PC-9 (cell line): Measurements from ENCODE around the gene SAMD11. TPM values are rescaled to one million over a fixed set of nuclear protein-coding genes. Genes with fewer than 3 reads are reported as not detected.

Experiments used
- BruUV-seq: library from RNA; stranded (reverse); fragments of 400-500 nt; replicated peaks from 2 replicates; lab custom pipeline; 2021; lab: Mats Ljungman, UMichigan
- CTCF ChIA-PET: fragments of 300-600 bp; sonication (Branson Sonifier 250); formaldehyde crosslinking; loops from one replicate; lab custom pipeline; 2022; ENCODE audit warnings: antibody characterized with exemption; lab: Charles Lee
- POLR2A ChIA-PET: fragments of 300-600 bp; sonication (Branson Sonifier 250); formaldehyde crosslinking; loops from one replicate; lab custom pipeline; 2022; ENCODE audit warnings: antibody characterized with exemption; ENCODE audit not compliant: unreplicated experiment; lab: Charles Lee
- DNase-seq, 2 experiments: peaks; one replicate each; pipeline versions ENCODE4 v3.0.0 to v3.0.0-alpha.2; 2015 to 2022; ENCODE audit warnings: mixed read lengths in 1 of 2
- H2AFZ ChIP-seq: fragments of 200-600 bp; sonication (generic); 2 replicates; pipeline ENCODE4 v1.8.1; 2017; ENCODE audit warnings: antibody characterized with exemption
- H3F3A ChIP-seq: fragments of 200-600 bp; sonication (generic); 2 replicates; pipeline ENCODE4 v1.8.1; 2017; ENCODE audit warnings: antibody characterized with exemption, mild to moderate bottlenecking, low read depth; ENCODE audit not compliant: insufficient read depth
- H3K27ac ChIP-seq: fragments of 200-600 bp; sonication (generic); 2 replicates; pipeline ENCODE4 v1.6.1; 2016; ENCODE audit warnings: mixed run types
- H3K27me3 ChIP-seq: fragments of 200-600 bp; sonication (generic); 2 replicates; pipeline ENCODE4 v1.6.1; 2016; ENCODE audit warnings: low read depth, mixed run types; ENCODE audit not compliant: insufficient read depth
- H3K36me3 ChIP-seq: fragments of 200-600 bp; sonication (generic); 2 replicates; pipeline ENCODE4 v1.6.1; 2016; ENCODE audit warnings: low read depth, mixed run types
- H3K4me1 ChIP-seq: fragments of 200-600 bp; sonication (generic); replicated peaks from 2 replicates; pipeline ENCODE4 v1.6.1; 2016; ENCODE audit warnings: mixed run types; ENCODE audit not compliant: insufficient read depth
- H3K4me2 ChIP-seq: fragments of 200-600 bp; sonication (generic); 2 replicates; pipeline ENCODE4 v1.6.1; 2017; ENCODE audit warnings: mixed run types
- H3K4me3 ChIP-seq: fragments of 200-600 bp; sonication (generic); 2 replicates; pipeline ENCODE4 v1.6.1; 2016; ENCODE audit warnings: mixed run types
- H3K79me2 ChIP-seq: fragments of 200-600 bp; sonication (generic); 2 replicates; pipeline ENCODE4 v1.6.1; 2017; ENCODE audit warnings: low read depth, mixed run types
- H3K9me2 ChIP-seq: fragments of 200-600 bp; sonication (generic); 2 replicates; pipeline ENCODE4 v1.8.1; 2017; ENCODE audit warnings: mild to moderate bottlenecking; ENCODE audit not compliant: insufficient read depth
- H3K9me3 ChIP-seq: fragments of 200-600 bp; sonication (generic); 2 replicates; pipeline ENCODE4 v1.8.1; 2016; ENCODE audit warnings: low read depth; ENCODE audit not compliant: insufficient read depth
- H4K20me1 ChIP-seq: fragments of 200-600 bp; sonication (generic); 2 replicates; pipeline ENCODE4 v1.8.1; 2017; ENCODE audit not compliant: insufficient read depth
- CTCF ChIP-seq: fragments of 200-600 bp; sonication (generic); conservative IDR thresholded peaks from 2 replicates; pipeline ENCODE4 v1.6.1; 2017; ENCODE audit warnings: mixed run types, antibody characterized with exemption, mild to moderate bottlenecking, moderate library complexity
- EZH2 ChIP-seq: fragments of 200-600 bp; sonication (generic); IDR thresholded peaks from 2 replicates; pipeline ENCODE4 v1.8.0; 2017; ENCODE audit warnings: antibody characterized with exemption, low read depth
- intact Hi-C: fragments of 100-400 bp; cut with micrococcal nuclease; formaldehyde crosslinking; loops from one replicate; pipeline ENCODE4 v1.10.0; 2022; ENCODE audit not compliant: unreplicated experiment
- total RNA-seq: library from RNA; stranded (reverse); gene quantifications from 2 replicates; pipeline ENCODE4 v1.2.3, GENCODE V29; 2021

The SAMD11 gene
- total RNA-seq, 1 experiment from 2014 or later: 0.59 TPM

- BruUV-seq: no TSS peak
- H3K79me2 ChIP-seq: no peaks in the 10 kb centered on the region
- H3K4me2 ChIP-seq: no peak overlapping the region
- peaks cover 52% of the 10 kb centered on the region for H3K27me3 ChIP-seq
- TF ChIP-seq EZH2: no peak
- TF ChIP-seq CTCF: no peak
- peaks cover 12% of the 10 kb centered on the region; the same call in 1 of the 2 replicates for H3F3A ChIP-seq
- H3K27ac ChIP-seq: no peak overlapping the region
- no peaks in the 10 kb centered on the region; the same call in 1 of the 2 replicates for H4K20me1 ChIP-seq
- POLR2A ChIA-PET: no interaction called here
- no peaks in the 10 kb centered on the region for H3K36me3 ChIP-seq
- H3K9me3 ChIP-seq: no peaks in the 10 kb centered on the region
- no peak overlapping the region for H3K4me3 ChIP-seq
- H2AFZ ChIP-seq: no peak overlapping the region
- H3K4me1 ChIP-seq: peaks cover 19% of the 10 kb centered on the region
- intact Hi-C loops: no loop called here
- H3K9me2 ChIP-seq: no peaks in the 10 kb centered on the region
- CTCF ChIA-PET: interaction anchor here (0.5 to 0.6 kb wide), 2 partner anchors 13 to 15 kb away, joined by 5 read pairs; no protein-coding TSS in a partner anchor
- no peak for DNase-seq
These were observed 4.4 kb upstream of the SAMD11 start for GRCh38 chr1:919271-919872.

GRCh38 chr1:920010-920409, 3.7 kb upstream of the SAMD11 start:
- no peak overlapping the region for H2AFZ ChIP-seq
- POLR2A ChIA-PET: no interaction called here
- no peaks in the 10 kb centered on the region for H3K9me2 ChIP-seq
- no peak overlapping the region for H3K27ac ChIP-seq
- H3K4me3 ChIP-seq: no peak overlapping the region
- no peaks in the 10 kb centered on the region for H3K79me2 ChIP-seq
- DNase-seq: peak in 1 of 2 experiments; percentile 44
- H3K9me3 ChIP-seq: no peaks in the 10 kb centered on the region
- peaks cover 49% of the 10 kb centered on the region for H3K27me3 ChIP-seq
- H3K4me2 ChIP-seq: peak overlapping the region; percentile 61
- intact Hi-C loops: no loop called here
- H3F3A ChIP-seq: peaks cover 12% of the 10 kb centered on the region; the same call in 1 of the 2 replicates
- no peaks in the 10 kb centered on the region for H3K36me3 ChIP-seq
- CTCF ChIA-PET: interaction anchor here (0.5 kb wide), 1 partner anchor 15 kb away, joined by 5 read pairs; no protein-coding TSS in a partner anchor
- peaks cover 19% of the 10 kb centered on the region for H3K4me1 ChIP-seq
- H4K20me1 ChIP-seq: no peaks in the 10 kb centered on the region; the same call in 1 of the 2 replicates
- TF ChIP-seq EZH2 (no peak), CTCF (no peak)
- BruUV-seq: no TSS peak

- no TSS peak for BruUV-seq
- peaks cover 19% of the 10 kb centered on the region for H3K4me1 ChIP-seq
- H3K79me2 ChIP-seq: no peaks in the 10 kb centered on the region
- H4K20me1 ChIP-seq: no peaks in the 10 kb centered on the region; the same call in 1 of the 2 replicates
- H3K4me2 ChIP-seq: peak overlapping the region; percentile 61
- peaks cover 46% of the 10 kb centered on the region for H3K27me3 ChIP-seq
- ChIA-PET POLR2A (interaction anchor here (0.6 kb wide), 1 partner anchor 38 kb away, joined by 3 read pairs; the partner anchor contains the start of gene NOC2L), CTCF (interaction anchor here (0.7 kb wide), 1 partner anchor 22 kb away, joined by 3 read pairs; no protein-coding TSS in a partner anchor)
- intact Hi-C loops: no loop called here
- H3K36me3 ChIP-seq: no peaks in the 10 kb centered on the region
- TF ChIP-seq CTCF: no peak
- no peak for TF ChIP-seq EZH2
- no peak overlapping the region for H3K4me3 ChIP-seq
- H3K9me2 ChIP-seq: no peaks in the 10 kb centered on the region
- H2AFZ ChIP-seq: no peak overlapping the region
- peaks cover 12% of the 10 kb centered on the region; the same call in 1 of the 2 replicates for H3F3A ChIP-seq
- DNase-seq: no peak
- no peak overlapping the region for H3K27ac ChIP-seq
- H3K9me3 ChIP-seq: no peaks in the 10 kb centered on the region
These were observed 3.2 kb upstream of the SAMD11 start for GRCh38 chr1:920521-920920.
